Skeletal muscle cell (primary cell): ENCODE data around the gene PRSS12.
"Not testable (repeated sequence)": the region's sequence is repeated elsewhere in the genome, so short reads cannot be mapped to it uniquely, and the experiment has no call there.

Experiments
- DNase-seq: peaks from one replicate; pipeline ENCODE4 v3.0.0-alpha.2; 2010; ENCODE audit warnings: low read depth
- H3K4me3 ChIP-seq: 2 replicates; pipeline ENCODE4 v1.5.1; 2011; ENCODE audit warnings: low read depth, mild to moderate bottlenecking, control low read depth, low read length, moderate library complexity

Gene PRSS12

DNA sequence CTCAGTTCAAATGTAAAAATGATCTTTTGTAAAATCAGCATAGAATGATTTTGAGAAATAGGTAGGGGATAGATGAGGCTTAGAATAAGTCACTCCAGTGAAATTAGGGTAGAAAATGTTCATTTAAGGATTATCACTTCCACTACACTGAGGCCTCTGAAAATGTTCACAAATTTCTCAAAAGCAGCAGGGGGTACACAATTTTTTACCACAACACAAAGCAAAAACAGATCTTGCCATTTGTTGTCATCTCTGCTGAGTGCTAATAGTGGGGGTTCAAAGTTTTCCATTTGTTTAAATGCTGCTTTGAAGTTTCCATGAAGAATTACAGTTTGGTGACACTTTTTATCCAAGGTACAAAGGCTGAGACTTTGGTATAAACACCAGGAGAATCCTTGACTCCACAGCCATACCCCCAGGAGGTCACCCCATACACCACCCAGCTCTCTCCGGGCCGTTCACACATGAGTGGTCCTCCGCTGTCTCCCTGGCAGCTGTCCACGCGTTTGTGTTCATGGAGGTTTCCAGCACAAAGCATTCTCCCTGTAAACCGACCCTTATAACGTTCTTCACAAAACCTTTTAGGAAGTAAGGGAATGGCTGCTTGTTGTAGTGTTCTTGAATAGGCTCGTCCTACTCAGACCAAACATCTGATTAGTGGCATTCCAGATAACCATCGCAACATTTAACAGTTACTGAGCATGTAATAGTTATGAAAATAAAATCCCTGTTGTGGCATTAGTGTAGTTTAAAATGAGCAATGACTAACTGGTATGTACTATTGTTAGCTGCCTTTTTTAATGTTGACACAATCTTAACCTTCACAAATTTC, 71.0 kb downstream of the PRSS12 start:
- DNase-seq: no peak
- H3K4me3 ChIP-seq: no peak overlapping the region

DNA sequence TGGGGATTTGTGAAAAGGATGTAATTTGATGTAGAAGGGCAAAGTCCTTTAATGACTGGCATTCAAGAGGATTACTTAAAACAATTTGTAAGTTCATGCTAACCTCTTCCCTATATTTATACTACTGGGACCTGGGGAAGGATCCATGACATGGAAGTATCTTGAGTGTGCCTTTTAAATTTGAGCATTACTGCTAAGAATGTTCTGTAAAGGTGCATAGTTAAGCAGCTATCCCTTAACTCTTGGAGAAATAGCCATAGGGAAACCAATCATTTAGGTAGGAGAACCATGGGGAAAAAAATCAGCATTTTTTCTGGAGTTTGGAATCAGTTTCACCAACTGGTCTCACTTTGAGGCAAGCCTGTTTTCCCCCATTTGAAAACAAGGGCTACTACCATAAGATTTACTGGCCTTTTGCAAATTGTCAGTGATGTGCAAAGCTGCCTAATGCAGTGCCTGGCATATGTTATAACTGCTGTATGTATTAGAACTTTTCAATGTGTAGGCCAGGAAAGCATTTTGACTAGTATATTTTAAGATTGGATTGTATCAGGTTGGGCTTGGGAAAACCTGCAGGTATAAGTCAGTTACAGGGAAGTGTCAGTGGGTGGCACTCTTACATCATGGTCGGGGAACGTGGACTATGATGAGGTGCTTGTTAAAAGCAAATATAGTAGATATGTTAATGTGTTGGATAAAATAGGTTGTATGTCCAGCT, 72.1 kb downstream of the PRSS12 start:
- DNase-seq: peak; percentile 42
- H3K4me3 ChIP-seq: peak overlapping the region; percentile 85

DNA sequence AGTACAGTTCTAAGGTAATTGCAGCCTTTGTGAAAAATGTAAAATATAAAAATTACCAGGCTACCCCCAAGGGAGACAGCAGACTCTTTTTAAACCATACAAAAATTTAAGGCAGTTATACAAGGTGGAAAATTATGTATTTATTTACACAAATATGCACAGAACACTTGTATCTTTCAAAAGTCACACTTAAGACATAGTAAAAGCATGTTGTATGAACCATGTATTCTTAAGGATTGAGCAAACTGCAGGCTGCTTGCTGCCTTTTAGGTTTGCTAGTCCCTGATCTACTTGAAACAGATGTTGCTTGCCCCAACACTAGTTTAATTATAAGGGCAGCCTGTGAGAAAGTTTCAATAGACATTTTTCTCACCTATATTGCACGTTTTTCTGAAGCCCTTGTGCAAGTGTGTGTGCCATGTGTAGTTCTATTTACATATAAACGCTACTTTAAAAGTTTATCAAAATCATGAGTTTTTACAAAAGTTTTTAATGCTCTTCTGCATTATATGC, 72.8 kb downstream of the PRSS12 start:
- no peak for DNase-seq
- peak overlapping the region; percentile 85 for H3K4me3 ChIP-seq

DNA sequence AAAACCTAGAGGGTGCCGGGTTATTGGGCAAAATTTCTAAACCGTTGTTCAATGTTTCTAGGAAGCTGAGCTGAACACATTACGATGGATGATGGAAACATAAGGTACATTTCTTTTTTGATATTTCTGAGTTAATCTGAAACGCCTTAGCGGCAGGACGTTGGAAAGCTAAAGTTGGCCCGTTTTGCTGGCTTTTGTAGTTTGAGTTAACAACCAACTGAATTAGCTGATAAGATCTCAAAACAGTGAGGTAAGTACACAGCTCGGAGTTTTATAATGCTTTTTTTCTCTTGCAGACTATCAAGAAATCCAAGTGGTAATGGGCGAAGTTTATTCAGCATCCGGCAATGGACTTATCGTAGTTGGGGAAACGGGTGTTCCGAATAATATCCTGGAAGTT, 73.5 kb downstream of the PRSS12 start:
- DNase-seq: no peak
- H3K4me3 ChIP-seq: peak overlapping the region; percentile 85

DNA sequence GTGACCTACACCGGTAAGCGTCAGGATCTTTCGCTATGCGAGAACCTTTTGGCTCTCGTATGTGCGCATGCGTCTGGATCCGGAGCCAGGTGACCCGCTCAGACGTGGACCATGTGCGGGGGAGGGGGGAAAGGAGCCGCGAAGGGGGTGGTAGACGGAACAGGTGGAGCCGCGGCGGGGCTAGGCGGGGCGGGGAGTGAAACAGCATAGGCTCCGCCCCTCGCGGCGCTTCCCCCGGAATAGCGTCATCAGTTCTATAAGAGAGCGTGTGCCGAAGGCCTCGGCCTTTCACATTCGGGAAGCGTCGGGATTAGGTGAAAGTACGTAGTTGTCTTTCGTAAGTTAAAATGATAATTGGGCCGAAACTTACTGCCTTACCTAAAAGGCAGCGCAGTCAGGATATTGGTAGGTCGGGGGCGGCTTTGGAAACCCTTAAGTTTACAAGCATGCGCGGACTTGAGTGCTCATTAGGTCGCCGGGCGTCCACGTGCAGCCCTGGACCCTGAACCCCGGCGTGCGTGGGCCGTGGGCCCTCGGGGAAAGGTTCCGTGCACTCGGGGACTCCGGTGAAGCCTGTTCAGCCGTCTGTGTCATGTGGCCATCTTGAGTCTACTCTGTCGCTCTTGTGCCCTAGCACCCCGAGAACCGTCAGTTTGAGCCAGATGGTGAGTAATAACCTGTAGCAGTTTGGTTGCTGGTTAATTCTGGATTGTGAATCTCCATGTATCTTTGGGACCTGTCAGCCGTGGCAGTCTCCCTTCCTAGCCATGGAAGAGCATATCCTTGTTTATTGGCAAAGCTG, 74.1 kb downstream of the PRSS12 start:
- peak overlapping the region; percentile 85 for H3K4me3 ChIP-seq
- peak; percentile 58 for DNase-seq

DNA sequence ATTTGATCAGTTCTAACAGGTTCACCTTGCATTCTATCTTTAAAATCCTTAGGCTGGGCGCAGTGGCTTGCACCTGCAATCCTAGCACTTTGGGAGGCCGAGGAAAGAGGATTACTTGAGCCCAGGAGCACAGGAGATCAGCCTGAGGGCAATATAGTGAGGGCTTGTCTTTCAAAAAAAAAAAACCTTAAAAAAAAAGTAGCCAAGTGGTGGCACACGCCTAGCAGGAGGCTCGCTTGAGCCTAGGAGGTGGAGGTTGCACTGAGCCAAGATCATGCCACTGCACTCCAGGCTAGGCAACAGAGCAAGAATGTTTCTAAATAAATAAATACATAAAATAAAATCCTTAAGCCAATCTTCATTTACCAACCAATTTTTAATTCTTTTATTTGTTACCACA, 75.6 kb downstream of the PRSS12 start:
- DNase-seq: no peak
- no peak overlapping the region for H3K4me3 ChIP-seq

DNA sequence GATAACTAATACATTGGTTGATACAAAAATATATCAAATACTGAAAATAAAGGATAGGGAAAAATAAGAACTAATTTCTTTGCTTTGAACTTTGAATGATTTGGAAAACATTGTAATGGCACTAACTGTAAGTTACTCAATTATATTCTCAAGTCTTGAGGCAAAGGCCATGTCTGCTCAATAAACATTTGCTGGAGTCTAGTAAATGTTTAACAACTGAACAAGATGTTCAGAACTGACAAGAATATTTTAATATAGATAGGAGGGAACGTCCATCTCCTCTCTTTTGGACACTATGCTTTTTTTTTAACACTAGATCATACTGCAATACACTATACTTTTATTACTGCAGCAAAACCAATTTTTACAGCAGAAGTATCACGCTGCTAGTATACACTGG, 76.2 kb downstream of the PRSS12 start:
- no peak overlapping the region for H3K4me3 ChIP-seq
- no peak for DNase-seq

DNA sequence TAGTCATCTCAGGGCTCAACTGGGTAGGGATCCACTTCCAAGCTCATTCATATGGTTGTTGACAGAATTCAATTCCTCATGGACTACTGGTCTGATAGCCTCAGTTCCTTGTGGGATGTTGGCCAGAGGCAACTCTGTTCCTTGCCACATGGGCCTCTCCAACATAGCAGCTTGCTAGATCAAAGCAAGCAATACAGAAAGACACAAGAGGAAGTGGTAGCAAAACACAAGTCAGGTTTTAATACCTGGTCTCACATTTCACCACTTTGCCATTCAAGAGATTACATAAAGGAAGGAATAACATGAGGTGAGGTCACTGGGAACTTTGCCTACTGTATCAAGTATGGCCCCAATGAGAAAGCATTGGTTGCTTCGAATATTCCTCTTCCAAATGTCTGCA, 79.2 kb downstream of the PRSS12 start:
- no peak overlapping the region for H3K4me3 ChIP-seq
- no peak for DNase-seq

DNA sequence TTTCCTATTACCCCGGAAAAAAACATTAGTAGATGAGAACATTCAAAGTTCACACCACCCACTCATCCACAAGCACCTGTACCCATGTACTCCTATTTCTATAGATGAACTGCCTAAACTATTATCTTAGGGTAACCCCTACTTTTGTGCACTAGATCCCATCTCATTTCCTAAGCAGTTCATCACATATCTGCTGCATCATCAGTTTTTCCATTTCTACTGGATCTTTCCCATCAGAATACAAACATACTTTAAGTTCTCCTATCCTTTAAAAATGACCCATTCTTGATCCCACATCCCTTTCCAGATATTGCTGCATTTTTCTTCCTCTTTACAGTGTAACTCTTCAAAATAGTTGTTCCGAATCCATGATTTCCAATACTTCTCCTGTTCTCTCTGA, 81.0 kb downstream of the PRSS12 start:
- H3K4me3 ChIP-seq: no peak overlapping the region
- DNase-seq: no peak

DNA sequence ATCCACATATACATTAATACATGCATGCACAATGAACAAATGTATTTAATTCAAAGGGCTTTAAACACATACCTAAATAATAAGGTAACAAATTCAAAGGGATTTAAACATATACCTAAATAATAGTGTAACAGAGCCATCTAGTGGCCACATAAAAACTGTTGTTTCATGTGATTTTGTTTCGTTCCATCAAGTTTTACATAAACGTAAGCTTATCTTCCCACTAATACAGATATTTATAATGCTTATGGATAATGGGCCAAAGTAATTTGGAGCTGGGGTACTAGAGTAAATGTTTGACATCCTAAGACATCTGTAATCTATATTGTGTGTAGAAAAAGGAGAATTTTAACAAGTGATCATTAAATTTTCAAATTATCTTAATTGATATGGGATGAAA, 82.3 kb downstream of the PRSS12 start:
- no peak overlapping the region for H3K4me3 ChIP-seq
- DNase-seq: no peak

DNA sequence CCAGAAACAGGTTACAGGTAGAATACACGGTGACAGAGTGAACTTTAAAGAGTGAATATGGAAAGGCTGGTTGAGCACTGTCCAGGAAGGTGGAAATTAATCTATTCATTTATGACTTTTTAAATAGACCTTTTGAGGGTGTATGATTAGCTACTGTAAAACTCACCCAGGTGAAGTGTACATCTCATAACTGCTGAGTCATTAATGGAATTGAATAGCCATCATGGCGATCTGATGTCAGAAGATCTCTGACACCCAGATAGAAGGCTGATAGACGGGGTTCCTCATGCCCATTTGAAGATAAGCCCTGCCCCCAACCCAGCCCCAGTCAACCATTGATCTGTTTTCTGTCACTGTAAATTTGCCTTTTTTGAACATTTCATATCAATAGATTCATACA, 84.0 kb downstream of the PRSS12 start:
- H3K4me3 ChIP-seq: no peak overlapping the region
- DNase-seq: no peak

DNA sequence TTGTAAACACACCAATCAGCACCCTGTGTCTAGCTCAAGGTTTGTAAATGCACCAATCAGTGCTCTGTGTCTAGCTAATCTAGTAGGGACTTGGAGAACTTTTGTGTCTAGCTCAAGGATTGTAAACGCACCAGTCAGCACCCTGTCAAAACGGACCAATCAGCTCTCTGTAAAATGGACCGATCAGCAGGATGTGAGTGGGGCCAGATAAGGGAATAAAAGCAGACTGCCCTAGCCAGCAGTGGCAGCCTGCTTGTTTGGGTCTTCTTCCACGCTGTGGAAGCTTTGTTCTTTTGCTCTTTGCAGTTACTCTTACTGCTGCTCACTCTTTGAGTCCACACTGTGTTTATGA, 86.7 kb downstream of the PRSS12 start:
- H3K4me3 ChIP-seq, DNase-seq: not testable (repeated sequence)

DNA sequence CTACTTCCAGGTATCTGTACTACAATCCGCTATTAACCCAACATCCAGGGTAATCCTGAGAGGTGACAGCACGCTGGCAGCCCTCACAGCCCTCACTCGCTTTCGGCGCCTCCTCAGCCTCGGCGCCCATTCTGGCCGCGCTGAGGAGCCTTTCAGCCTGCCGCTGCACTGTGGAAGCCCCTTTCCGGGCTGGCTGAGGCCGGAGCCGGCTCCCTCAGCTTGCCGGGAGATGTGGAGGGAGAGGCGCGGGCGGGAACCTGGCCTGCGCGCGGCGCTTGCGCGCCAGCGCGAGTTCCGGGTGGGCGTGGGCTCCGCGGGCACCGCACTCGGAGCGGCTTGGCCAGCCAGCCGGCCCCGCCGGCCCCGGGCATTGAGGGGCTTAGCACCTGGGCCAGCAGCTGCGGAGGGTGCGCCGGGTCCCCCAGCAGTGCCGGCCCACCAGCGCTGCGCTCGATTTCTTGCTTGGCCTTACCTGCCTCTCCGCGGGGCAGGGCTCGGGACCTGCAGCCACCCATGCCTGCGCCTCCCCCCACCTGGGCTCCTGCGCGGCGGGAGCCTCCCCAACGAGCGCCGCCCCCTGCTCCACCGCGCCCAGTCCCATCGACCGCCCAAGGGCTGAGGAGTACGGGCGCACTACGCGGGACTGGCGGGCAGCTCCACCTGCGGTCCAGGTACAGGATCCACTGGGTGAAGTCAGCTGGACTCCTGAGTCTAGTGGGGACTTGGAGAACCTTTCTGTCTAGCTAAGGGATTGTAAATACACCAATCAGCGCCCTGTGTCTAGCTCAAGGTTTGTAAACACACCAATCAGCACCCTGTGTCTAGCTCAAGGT, 87.3 kb downstream of the PRSS12 start:
- no peak for DNase-seq
- peak overlapping the region; percentile 50 for H3K4me3 ChIP-seq

DNA sequence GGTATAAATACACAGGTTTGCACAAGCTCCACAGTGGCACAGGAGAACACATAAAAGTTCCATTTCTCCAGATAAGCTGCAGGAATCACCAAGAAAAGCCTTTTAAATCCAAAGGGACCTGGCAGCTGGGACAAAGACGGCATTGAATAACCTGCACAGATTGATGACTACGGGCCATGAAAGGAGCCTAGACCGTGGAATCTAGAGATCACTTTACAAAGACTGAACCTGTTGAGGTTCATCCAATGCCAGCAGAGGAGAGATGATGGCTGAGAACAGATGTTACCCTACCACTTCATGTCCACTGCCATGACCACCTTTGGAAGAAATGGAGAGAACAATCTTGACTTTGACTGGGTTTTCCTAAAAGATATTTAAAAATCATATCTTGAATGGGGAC, 88.7 kb downstream of the PRSS12 start:
- no peak for DNase-seq
- no peak overlapping the region for H3K4me3 ChIP-seq

DNA sequence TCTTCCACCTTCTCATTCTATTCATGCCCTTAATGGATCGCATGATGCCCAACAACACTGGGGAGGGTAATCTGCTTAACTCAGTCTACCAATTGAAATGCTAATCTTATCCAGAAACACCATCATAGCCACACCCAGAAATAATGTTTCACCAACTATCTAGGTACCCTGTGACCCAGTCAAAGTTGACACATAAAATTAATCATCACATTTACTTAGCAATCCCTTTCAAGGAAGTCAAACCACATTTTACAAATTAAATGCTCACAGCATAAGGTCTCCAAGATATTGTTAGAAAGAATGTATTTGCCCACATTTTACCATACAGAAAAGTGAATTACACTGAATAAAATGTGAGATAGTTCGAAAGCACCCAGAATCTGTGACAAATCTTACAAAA, 92.5 kb downstream of the PRSS12 start:
- no peak for DNase-seq
- no peak overlapping the region for H3K4me3 ChIP-seq

DNA sequence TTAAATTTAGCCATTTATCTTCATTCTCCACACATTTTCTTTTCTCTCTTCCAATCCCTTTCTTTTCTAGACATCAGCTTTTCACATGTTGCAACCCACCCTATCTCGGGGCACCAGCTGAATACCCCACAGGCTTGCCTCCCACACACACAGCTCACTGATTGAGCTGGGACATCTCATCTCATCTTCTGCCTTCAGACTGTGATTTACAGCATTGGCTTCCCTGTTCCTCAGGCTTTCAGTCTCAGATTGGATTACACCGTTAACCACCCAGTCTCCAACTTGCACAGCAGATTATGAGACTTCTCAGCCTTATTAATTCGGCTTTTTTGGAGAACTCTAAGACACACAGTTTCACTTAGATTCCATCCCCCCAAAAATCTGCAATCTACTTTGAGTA, 93.7 kb downstream of the PRSS12 start:
- H3K4me3 ChIP-seq: no peak overlapping the region
- DNase-seq: no peak

DNA sequence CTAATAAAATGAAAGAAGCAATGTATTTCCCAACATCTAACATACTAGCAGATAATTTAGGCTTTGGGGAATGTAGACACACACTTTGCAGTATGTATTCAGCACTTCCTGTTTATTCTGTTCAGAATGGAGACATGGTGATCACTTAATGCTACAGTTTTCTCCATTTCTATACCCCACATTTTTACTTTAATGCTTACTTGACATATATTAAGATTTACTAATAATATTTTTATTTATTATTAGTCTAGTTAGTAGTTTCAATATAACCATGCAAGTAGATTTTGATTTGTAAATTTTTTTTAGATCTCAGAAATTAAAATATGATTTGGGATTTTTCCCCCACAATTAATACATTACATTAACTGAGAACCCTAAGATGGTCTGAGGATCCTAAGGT, 98.4 kb downstream of the PRSS12 start:
- H3K4me3 ChIP-seq: no peak overlapping the region
- no peak for DNase-seq

DNA sequence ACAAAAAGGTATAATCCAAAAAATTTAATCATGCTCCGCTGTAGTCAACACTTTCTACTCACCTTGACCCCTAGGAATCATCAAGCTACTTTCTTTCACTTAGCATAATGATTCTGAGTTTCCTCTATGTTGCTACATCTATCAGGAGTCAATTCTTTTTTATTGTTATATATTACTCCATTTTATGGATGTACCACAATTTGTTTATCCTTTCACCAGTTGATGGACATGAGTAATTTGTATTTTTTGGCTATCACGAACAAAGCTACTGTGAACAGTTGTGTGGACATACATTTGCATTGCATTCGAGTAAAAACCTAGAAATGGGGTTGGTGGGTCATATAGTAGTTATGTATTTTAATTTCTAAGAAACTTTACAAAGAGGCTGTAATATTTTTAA, 102.9 kb downstream of the PRSS12 start:
- no peak for DNase-seq

DNA sequence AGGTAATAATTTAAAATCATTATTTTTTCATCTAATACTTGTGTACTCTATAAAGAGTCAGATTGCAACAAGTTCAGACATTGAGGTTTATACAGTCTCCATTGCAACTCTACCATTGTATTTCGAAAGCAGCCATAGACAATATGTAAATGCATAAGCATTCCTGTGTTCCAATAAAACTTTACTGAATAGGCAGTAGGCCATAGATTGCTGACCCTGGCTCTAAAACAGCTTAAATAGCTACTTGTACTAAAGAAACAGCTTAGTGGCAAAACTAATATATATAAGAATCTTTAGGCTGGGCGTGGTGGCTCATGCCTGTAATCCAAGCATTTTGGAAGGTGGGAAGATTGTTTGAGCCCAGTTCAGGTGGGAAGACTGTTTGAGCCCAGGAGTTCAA, 115.3 kb downstream of the PRSS12 start:
- DNase-seq: no peak
- H3K4me3 ChIP-seq: no peak overlapping the region

More for the DNA sequence above, 102.9 kb downstream of the PRSS12 start:
- H3K4me3 ChIP-seq: no peak overlapping the region
